Measurements from ENCODE around the gene MRTO4. TPM values are rescaled to one million over a fixed set of nuclear protein-coding genes. Genes with fewer than 3 reads are reported as not detected.
A peak's percentile ranks its signal among the peaks of the same experiment; 100 is the strongest.

The MRTO4 gene
- total and polyA plus RNA-seq, 2 of the 13 experiments (the other 11 are each of a cell fraction or from before 2014, with no cell fraction given) = 28.1 to 59.2 TPM

DNA sequence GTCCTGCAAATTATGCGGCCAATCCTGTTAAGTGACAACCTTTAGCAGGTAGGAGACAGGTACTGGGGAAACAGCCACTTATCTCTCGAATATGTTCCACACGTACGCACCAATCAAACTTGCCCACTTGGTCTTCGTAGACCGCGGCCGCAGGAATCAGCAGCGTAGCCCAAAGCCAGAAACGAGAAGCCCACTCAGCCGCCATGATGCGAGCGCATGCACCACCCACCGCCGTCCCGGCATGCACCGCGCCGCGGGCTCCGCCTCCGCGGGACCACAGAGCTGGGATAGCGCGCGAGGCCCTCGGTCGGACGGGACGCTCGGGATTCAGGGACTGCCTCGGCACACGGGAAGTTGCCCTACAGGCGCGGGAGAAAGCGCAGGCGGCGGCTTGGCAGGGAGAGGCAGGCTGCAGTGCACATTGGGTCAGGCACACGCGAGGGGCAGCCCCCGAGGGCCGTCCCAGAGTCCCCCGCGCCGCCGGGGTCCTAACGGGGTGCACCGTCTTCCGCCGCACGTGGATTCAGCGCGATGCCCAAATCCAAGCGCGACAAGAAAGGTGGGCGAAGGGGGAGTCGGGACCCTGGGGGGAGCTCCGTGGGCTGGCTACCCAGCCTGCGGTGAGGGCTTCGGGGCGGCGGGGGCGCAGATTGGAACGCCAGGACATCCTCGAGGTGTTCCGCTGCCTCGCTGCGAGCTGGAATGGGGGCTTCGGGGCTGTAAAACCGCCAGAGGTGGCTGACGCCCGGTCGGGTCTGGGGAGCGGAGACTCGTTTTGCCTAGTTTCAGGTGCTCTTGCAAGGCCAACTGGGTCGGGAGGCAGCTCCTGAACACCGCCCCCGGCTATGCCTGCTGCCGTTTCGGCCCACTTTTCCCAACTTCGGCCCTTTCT, at the start of gene MRTO4, which contains the start of gene EMC1 (continued):
- TF ChIP-seq RNF219 (CRISPR knock-in tag; IDR thresholded peaks at IDR 0.05) (0 out of 2 replicates have a peak, but pooled peaks have one; percentile 11), AKAP8 (CRISPR knock-in tag; IDR thresholded peaks at IDR 0.05) (peak; percentile 27; the same call in 1 of the 2 replicates), ZBTB3 (CRISPR knock-in tag; IDR thresholded peaks at IDR 0.05; ENCODE audit: borderline replicate concordance, low read depth) (0 out of 2 replicates have a peak, but pooled peaks have one; percentile 63), MIER3 (CRISPR knock-in tag; IDR thresholded peaks at IDR 0.05; ENCODE audit: borderline replicate concordance) (peak; percentile 50; the same call in 1 of the 2 replicates), HOXA9 (CRISPR knock-in tag; IDR thresholded peaks at IDR 0.05; ENCODE audit: borderline replicate concordance) (peak; percentile 77; the same call in 1 of the 2 replicates), ZNF691 (CRISPR knock-in tag; IDR thresholded peaks at IDR 0.05; ENCODE audit: borderline replicate concordance, low read depth) (peak; percentile 22; the same call in 1 of the 2 replicates), ZNF460 (CRISPR knock-in tag; IDR thresholded peaks at IDR 0.05; ENCODE audit: borderline replicate concordance) (no peak), ZHX1 (CRISPR knock-in tag; IDR thresholded peaks at IDR 0.05; ENCODE audit: low read depth) (no peak), MEIS1 (CRISPR knock-in tag; IDR thresholded peaks at IDR 0.05; ENCODE audit: borderline replicate concordance) (no peak), FOXK1 (CRISPR knock-in tag; IDR thresholded peaks at IDR 0.05; ENCODE audit: borderline replicate concordance, low read depth) (peak; percentile 83; the same call in 1 of the 2 replicates), ZFX (CRISPR knock-in tag; IDR thresholded peaks at IDR 0.05; ENCODE audit: low read depth) (peak; percentile 70)
- TF ChIP-seq, protein P1, sequence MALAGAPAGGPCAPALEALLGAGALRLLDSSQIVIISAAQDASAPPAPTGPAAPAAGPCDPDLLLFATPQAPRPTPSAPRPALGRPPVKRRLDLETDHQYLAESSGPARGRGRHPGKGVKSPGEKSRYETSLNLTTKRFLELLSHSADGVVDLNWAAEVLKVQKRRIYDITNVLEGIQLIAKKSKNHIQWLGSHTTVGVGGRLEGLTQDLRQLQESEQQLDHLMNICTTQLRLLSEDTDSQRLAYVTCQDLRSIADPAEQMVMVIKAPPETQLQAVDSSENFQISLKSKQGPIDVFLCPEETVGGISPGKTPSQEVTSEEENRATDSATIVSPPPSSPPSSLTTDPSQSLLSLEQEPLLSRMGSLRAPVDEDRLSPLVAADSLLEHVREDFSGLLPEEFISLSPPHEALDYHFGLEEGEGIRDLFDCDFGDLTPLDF (CRISPR knock-in tag; IDR thresholded peaks at IDR 0.05) = peak; percentile 32; the same call in 1 of the 2 replicates
- TF ChIP-seq, protein P2, sequence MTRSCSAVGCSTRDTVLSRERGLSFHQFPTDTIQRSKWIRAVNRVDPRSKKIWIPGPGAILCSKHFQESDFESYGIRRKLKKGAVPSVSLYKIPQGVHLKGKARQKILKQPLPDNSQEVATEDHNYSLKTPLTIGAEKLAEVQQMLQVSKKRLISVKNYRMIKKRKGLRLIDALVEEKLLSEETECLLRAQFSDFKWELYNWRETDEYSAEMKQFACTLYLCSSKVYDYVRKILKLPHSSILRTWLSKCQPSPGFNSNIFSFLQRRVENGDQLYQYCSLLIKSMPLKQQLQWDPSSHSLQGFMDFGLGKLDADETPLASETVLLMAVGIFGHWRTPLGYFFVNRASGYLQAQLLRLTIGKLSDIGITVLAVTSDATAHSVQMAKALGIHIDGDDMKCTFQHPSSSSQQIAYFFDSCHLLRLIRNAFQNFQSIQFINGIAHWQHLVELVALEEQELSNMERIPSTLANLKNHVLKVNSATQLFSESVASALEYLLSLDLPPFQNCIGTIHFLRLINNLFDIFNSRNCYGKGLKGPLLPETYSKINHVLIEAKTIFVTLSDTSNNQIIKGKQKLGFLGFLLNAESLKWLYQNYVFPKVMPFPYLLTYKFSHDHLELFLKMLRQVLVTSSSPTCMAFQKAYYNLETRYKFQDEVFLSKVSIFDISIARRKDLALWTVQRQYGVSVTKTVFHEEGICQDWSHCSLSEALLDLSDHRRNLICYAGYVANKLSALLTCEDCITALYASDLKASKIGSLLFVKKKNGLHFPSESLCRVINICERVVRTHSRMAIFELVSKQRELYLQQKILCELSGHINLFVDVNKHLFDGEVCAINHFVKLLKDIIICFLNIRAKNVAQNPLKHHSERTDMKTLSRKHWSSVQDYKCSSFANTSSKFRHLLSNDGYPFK (CRISPR knock-in tag; IDR thresholded peaks at IDR 0.05; ENCODE audit: borderline replicate concordance) = peak; percentile 95
